Rectal smooth muscle tissue (tissue), 1 donor: ENCODE results near the gene LZTS2.

Source experiments
- H3K27ac ChIP-seq: one replicate; pipeline ENCODE4 v1.7.0; 2013; ENCODE audit warnings: low read depth, low read length, inconsistent platforms
- H3K27me3 ChIP-seq: one replicate; pipeline ENCODE4 v1.7.0; 2013; ENCODE audit warnings: low read length; ENCODE audit not compliant: control insufficient read depth, insufficient read depth
- H3K36me3 ChIP-seq: one replicate; pipeline ENCODE4 v1.7.0; 2013; ENCODE audit warnings: low read length; ENCODE audit not compliant: control insufficient read depth, insufficient read depth
- H3K4me1 ChIP-seq: one replicate; pipeline ENCODE4 v1.7.0; 2013; ENCODE audit warnings: low read length; ENCODE audit not compliant: control insufficient read depth, insufficient read depth
- H3K4me3 ChIP-seq: one replicate; pipeline ENCODE4 v1.7.0; 2013; ENCODE audit warnings: low read length
- H3K9ac ChIP-seq: one replicate; pipeline ENCODE4 v1.7.0; 2013; ENCODE audit warnings: low read length

LZTS2 gene

GRCh38 chr10:101035916-101036702 is 36.5 kb downstream of the LZTS2 start:
- Histone ChIP-seq H3K36me3 (peaks cover 23% of the 10 kb centered on the region), H3K4me3 (no peak overlapping the region), H3K27me3 (no peaks in the 10 kb centered on the region), H3K27ac (no peak overlapping the region), H3K9ac (no peak overlapping the region), H3K4me1 (no peaks in the 10 kb centered on the region)

- Histone ChIP-seq H3K4me1 (no peaks in the 10 kb centered on the region), H3K27me3 (no peaks in the 10 kb centered on the region), H3K9ac (no peak overlapping the region), H3K27ac (no peak overlapping the region), H3K4me3 (no peak overlapping the region), H3K36me3 (peaks cover 23% of the 10 kb centered on the region)
Observed at GRCh38 chr10:101036726-101037125, 37.1 kb downstream of the LZTS2 start.

GRCh38 chr10:101038484-101038883 is 38.9 kb downstream of the LZTS2 start:
- Histone ChIP-seq H3K9ac (no peak overlapping the region), H3K4me3 (no peak overlapping the region), H3K4me1 (peaks cover 10% of the 10 kb centered on the region), H3K27me3 (no peaks in the 10 kb centered on the region), H3K36me3 (peaks cover 23% of the 10 kb centered on the region), H3K27ac (no peak overlapping the region)

- Histone ChIP-seq H3K27me3 (no peaks in the 10 kb centered on the region), H3K36me3 (peaks cover 23% of the 10 kb centered on the region), H3K9ac (no peak overlapping the region), H3K4me1 (peaks cover 10% of the 10 kb centered on the region), H3K4me3 (no peak overlapping the region), H3K27ac (no peak overlapping the region)
Observed at GRCh38 chr10:101040061-101040460, 40.5 kb downstream of the LZTS2 start.

- H3K36me3 ChIP-seq = peaks cover 18% of the 10 kb centered on the region
- H3K27me3 ChIP-seq = no peaks in the 10 kb centered on the region
- no peak overlapping the region for H3K27ac ChIP-seq
- peaks cover 10% of the 10 kb centered on the region for H3K4me1 ChIP-seq
- no peak overlapping the region for H3K4me3 ChIP-seq
- H3K9ac ChIP-seq = no peak overlapping the region
Observed at GRCh38 chr10:101040851-101041250, 41.2 kb downstream of the LZTS2 start.

- H3K4me1 ChIP-seq = peaks cover 10% of the 10 kb centered on the region
- no peak overlapping the region for H3K4me3 ChIP-seq
- peaks cover 14% of the 10 kb centered on the region for H3K36me3 ChIP-seq
- H3K9ac ChIP-seq = no peak overlapping the region
- H3K27me3 ChIP-seq = no peaks in the 10 kb centered on the region
- no peak overlapping the region for H3K27ac ChIP-seq
Observed at GRCh38 chr10:101041252-101041761, 41.7 kb downstream of the LZTS2 start.

GRCh38 chr10:101042118-101042517 is 42.5 kb downstream of the LZTS2 start:
- Histone ChIP-seq H3K9ac (no peak overlapping the region), H3K4me3 (peak overlapping the region; percentile 79), H3K4me1 (peaks cover 10% of the 10 kb centered on the region), H3K27ac (peak overlapping the region; percentile 81), H3K36me3 (peaks cover 10% of the 10 kb centered on the region), H3K27me3 (peaks cover 3% of the 10 kb centered on the region)

GRCh38 chr10:101042667-101043362 is 43.2 kb downstream of the LZTS2 start:
- Histone ChIP-seq H3K27me3 (peaks cover 9% of the 10 kb centered on the region), H3K27ac (peak overlapping the region; percentile 81), H3K9ac (peak overlapping the region; percentile 84), H3K4me3 (peak overlapping the region; percentile 79), H3K36me3 (peaks cover 6% of the 10 kb centered on the region), H3K4me1 (peaks cover 10% of the 10 kb centered on the region)

GRCh38 chr10:101043363-101043707 is 43.7 kb downstream of the LZTS2 start:
- peak overlapping the region; percentile 79 for H3K4me3 ChIP-seq
- peak overlapping the region; percentile 81 for H3K27ac ChIP-seq
- peaks cover 11% of the 10 kb centered on the region for H3K27me3 ChIP-seq
- peaks cover 2% of the 10 kb centered on the region for H3K36me3 ChIP-seq
- peaks cover 10% of the 10 kb centered on the region for H3K4me1 ChIP-seq
- H3K9ac ChIP-seq = peak overlapping the region; percentile 84

GRCh38 chr10:101044117-101044516 is 44.5 kb downstream of the LZTS2 start:
- Histone ChIP-seq H3K36me3 (no peaks in the 10 kb centered on the region), H3K4me1 (peaks cover 10% of the 10 kb centered on the region), H3K4me3 (no peak overlapping the region), H3K9ac (no peak overlapping the region), H3K27ac (no peak overlapping the region), H3K27me3 (peaks cover 18% of the 10 kb centered on the region)

GRCh38 chr10:101046332-101047238 is 47.0 kb downstream of the LZTS2 start:
- H3K27me3 ChIP-seq = peaks cover 32% of the 10 kb centered on the region

GRCh38 chr10:101047268-101047667 is 47.7 kb downstream of the LZTS2 start:
- peaks cover 32% of the 10 kb centered on the region for H3K27me3 ChIP-seq
- H3K27ac ChIP-seq = no peak overlapping the region
- no peaks in the 10 kb centered on the region for H3K36me3 ChIP-seq
- H3K4me3 ChIP-seq = no peak overlapping the region
- peaks cover 6% of the 10 kb centered on the region for H3K4me1 ChIP-seq
- H3K9ac ChIP-seq = no peak overlapping the region

More at GRCh38 chr10:101046332-101047238, 47.0 kb downstream of the LZTS2 start:
- H3K36me3 ChIP-seq = no peaks in the 10 kb centered on the region
- H3K27ac ChIP-seq = no peak overlapping the region
- no peak overlapping the region for H3K4me3 ChIP-seq
- H3K4me1 ChIP-seq = peaks cover 10% of the 10 kb centered on the region
- H3K9ac ChIP-seq = no peak overlapping the region
